HG03575 (cell line): Measurements from ENCODE around the gene GMPR.
A peak's percentile ranks its signal among the peaks of the same experiment; 100 is the strongest.

ENCODE experiments used
- ATAC-seq: cut with Tn5 transposase; IDR thresholded peaks from one replicate; pipeline ENCODE4 v1.9.1; 2021; ENCODE audit not compliant: unreplicated experiment, insufficient number of reproducible peaks, low FRiP score; ENCODE audit errors: extremely low read depth

The GMPR gene

DNA sequence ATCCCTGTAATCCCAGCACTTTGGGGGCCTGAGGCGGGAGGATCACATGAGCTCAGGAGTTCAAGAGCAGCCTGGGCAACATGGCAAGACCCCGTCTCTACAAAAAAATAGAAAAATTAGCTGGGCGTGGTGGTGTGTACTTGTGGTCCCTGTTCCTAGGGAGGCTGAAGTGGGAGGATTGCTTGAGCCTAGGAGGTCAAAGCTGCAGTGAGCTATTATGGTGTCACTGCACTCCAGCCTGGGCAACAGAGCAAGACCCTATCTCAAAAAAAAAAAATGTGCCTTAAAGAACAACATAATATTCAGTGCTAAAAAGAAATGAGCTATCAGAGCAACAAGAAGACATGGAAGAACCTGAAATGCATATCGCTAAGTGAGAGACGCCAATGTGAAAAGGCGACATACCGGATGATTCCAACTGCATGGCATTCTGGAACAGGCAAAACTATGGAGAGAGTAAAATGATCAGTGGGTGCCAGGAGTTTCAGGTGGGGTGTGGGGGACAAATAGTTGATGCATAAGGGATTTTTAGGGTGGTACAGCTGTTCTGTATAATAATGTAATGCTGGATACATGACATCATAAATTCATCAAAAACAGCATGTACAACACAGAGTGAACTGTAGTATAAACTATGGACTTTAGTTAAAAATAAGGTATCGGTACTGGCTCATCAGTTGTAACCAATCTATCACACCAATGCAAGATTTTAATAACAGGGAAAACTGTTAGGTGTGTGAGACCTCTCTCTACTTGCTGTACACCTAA lies 80.8 kb downstream of the GMPR start:
- no peak for ATAC-seq

DNA sequence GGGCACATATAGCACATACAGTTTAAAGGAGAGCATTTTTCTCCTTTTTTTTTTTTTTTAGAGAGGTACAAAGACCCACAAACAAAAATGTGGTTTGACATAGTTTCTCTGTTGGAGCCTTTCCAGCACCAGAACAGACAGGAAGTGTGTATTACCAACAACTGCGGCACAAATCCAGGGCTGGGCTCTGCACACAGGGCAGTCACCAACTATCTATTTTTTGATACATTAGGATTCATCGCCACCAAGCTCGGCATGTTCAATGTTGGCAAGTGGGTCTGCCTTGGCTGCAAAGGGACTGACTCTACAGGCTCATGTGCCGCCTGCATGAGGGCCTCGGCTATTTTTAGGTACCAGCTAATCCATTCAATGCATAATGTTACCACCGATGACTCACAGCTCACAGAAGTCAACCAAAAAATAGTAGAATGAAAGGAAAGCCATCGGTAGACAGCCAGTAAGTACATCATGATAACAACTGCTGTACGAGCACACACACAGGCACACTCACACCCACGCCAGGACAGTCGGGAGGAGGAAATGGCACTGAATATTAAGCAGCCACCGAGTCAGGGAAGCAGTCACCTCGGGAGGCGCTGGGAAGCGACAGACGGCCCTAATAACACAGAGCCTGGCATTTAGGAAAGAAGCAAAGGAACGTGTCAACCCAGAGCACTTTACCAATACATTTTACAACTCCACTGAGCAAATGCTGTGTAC lies 81.6 kb downstream of the GMPR start:
- no peak for ATAC-seq

DNA sequence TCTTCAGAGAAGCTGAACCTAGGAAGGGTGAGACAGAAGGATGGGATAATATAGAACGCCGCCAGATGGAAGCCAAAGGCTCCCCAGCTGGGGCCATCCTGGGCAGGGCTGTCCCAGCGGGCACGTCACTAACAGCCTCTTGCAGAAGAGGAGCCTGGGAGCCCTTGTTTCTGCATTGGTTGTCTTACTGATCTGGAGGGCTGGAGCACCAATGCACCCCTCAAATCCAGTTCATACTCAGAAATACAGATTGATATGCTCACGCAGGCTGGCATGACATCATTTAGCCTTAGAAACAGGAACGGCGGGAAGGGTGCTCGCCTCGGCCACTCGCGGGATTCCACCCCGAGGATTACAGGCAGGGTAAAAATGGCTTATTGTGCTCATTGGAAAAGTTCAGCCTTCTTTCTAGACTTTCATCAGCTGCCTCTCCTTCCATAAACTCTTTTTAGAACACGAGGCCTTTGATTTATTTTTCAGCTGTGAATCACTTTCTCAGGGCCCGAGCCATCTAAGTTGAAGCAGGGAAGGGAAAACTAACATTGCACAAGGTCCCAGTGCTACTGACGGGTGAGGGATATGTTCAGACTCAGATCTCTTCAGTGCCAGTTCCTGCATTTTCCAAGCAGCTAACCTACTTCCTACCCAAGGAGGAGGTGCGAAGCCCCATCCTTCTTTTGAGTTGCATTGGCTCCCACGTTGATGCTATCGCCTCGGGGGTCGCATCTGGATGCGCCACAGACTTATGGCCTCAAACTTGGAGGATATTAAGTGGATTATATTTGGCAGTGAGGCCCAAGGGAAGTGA lies 82.3 kb downstream of the GMPR start:
- ATAC-seq, result no peak

DNA sequence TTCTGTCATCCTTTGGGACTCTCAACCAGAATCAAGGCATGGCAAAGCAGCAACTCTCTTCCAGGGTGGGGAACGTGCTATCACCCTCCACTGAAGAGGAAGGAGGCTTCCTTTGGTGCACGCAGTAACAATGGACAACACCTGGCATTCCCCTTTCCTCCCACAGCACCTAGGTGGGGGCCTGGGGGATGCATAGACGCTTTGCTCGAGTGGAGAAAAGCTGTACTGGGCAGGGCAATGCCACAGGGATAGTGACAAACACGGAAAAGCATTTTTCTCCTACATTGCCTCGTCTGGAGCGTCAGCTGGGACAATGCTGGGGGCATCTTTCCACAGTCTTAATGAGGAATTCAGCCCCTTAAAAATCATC lies 82.9 kb downstream of the GMPR start:
- ATAC-seq, result no peak

DNA sequence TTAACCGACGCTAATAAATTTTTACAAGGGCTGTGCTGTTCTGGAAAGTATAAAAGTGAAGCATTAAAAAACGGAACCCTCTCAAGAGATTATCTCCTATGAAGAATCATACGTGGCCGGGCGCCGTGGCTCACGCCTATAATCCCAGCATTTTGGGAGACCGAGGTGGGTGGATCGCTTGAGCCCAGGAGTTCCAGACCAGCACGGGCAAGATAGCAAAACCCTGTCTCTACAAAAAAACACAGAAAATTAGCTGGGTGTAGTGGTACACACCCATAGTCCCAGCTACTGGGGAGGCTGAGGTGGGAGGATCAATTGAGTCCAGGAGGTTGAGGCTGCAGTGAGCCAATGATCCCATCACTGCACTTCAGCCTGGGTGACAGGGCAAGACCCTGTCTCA lies 83.4 kb downstream of the GMPR start:
- no peak for ATAC-seq

DNA sequence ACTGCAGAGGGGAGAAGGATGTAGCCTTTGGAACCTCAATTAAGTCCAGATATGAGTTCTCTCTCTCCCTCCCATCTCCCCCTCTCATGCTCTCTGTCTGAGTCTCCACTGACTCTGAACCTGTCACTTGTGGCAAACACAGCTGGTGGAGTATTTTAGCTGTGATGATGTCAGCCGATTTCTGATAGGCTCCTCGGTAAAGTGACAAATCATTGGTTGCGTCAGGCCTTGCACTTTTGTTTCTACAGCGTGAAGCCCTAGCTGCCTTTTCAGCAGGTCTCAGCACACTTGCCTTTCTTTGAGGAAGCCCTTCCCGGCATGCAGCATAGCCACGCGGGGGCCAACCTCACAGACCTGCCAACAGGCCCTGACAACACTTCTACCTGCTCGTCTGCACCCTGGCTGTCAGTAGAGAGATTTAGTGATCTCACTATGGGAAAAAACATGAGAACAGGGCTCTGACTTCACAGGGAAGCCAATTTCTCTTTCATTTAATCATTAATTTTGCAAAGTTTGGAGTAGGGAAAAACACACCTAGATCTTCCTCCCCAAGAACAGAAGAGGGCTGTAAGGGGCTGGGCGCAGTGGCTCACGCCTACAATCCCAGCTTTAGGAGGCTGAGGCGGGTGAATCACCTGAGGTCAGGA lies 84.4 kb downstream of the GMPR start:
- peak; percentile 49 for ATAC-seq

DNA sequence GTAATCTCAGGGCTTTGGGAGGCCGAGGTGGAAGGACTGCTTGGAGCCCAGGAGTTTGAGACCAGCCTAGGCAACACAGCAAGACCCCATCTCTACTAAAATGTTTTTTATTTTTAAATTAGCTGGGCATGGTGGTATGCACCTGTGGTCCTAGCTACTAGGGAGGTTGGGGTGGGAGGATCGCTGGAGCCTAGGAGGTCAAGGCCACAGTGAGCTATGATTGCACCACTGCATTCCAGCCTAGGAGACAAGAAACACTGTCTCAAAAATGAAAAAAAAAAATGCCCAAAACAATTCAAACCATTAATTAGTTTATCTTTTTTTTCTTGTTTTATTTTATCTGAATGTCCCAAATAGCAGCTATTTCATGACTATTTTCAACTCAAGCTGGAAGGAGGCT lies 85.8 kb downstream of the GMPR start:
- ATAC-seq, result no peak

DNA sequence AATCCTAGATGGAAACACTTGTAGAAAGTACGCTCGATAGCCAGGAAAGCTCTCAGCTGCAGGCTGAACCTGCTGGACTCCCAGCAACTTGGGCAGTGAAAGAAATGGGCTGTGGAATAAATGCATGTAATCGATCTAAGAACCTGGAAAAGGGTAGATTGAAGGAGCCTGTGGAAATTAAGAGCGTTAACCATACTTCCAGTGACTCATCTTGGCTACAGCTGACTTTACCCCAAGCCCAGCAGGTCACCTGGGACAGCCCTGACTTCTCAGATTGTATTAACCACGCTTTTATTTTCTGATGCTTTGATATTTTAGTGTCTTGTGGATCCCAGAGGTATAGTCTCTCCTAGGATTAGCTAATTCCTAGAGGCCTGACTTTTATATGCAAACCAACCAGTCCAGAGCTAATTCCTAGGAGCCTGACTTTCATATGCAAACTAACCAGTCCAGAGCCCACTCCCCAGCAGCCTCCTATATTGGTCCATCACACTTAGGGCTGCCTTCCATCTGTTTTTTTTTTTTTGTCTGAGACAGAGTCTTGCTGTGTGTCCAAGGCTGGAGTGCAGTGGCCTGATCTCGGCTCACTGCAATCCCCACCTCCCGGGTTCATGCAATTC lies 86.3 kb downstream of the GMPR start:
- no peak for ATAC-seq

DNA sequence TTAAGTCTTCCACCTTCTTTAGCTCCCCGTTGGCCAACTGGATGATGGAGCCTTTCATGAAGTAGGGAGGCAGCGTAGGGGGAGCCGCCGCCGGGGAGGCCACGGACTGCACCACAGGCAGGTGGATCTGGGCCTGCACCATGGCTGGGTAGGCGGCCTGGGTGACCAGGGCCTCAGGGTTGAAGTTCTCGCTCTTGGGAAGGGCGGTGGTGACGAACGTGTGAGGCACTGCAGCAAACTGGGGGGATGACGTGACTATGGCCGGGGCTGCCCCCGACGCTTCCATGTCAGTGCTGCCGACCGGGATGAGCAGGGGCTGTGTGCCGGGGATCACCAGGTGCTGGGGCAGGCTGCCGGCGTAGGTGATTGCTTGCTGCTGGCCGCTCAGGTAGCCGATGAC lies 88.1 kb downstream of the GMPR start:
- ATAC-seq, result no peak

DNA sequence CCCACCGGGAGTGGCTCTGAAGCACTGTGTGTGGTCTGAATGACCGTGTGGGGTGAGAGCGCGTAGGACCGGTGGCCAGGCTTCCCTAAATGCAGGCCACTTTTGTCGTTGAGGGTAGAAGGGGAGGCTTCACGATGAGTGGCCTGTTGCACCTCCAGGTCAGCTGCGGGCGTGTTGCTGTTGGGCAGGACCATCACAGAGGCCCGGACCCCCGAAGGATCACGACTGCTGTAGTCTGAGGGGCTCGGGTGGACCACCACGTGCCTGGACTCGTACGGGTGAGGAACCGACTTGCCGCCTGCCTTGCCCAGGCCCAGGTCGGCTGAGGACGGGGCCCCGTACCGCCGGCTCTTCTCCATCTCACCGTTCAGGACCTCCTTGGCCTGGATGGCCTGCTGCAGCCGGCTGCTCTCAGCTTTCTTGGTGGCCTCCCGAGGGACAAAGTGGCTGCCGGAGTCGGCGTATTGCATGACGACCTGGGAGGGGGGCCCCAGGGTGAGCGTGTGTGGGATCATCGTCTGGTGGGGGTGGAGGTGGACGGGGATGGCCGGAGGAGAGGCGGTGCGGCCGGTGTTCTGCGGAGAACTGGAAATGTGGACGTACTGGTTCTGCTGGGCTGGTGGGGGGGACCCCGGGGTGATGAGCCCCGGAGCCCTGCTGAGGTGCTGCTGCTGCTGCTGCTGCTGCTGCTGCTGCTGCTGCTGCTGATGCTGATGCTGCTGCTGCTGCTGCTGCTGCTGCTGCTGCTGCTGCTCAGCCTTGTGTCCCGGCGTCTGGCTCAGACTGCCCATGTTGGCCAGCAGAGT lies 88.8 kb downstream of the GMPR start:
- ATAC-seq, result no peak

DNA sequence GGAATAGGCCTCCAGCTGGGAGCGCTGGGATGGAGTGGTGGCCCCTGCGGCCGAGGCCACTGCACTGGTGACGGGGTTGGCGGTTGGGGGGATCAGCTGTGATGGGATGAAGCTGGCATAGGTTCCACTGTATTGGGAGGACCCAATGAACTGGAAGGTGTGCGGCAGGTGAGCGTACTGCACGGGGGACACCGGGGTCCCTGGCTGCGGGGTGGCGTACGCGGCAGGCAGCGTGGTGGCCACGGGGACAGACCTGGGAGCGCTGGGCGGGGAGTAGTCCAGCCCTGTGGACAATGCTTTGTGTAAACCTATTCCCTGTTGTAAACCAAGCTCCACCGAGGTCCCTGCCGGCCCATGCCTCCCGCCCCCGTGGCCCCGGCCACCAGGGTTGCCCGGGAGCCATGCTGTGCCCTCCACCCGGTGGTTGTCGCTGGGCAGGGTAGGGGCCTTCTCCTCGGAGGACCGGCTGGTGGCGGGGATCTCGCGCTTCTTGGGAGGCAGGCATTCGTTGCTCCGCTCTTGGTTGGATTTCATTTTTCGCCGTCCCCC lies 89.5 kb downstream of the GMPR start:
- ATAC-seq, result no peak

DNA sequence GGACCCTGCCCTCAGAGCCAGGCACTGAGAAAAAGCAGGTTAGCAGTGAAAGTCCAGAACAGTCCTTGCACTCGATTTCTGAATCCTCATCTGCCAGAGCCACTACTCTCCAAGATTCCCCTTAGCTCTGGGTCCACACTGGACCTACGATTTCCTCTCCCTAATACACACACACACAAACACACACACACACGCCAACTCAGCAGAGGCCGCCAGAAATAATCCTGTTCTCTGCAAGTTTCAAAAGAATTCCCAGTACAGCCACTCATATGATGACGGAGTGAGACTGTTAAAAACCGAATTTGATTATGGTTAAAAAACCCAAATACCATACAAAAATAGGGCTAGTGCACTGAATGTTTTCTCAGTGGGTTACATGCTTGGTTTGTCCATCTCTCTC lies 90.8 kb downstream of the GMPR start:
- no peak for ATAC-seq

DNA sequence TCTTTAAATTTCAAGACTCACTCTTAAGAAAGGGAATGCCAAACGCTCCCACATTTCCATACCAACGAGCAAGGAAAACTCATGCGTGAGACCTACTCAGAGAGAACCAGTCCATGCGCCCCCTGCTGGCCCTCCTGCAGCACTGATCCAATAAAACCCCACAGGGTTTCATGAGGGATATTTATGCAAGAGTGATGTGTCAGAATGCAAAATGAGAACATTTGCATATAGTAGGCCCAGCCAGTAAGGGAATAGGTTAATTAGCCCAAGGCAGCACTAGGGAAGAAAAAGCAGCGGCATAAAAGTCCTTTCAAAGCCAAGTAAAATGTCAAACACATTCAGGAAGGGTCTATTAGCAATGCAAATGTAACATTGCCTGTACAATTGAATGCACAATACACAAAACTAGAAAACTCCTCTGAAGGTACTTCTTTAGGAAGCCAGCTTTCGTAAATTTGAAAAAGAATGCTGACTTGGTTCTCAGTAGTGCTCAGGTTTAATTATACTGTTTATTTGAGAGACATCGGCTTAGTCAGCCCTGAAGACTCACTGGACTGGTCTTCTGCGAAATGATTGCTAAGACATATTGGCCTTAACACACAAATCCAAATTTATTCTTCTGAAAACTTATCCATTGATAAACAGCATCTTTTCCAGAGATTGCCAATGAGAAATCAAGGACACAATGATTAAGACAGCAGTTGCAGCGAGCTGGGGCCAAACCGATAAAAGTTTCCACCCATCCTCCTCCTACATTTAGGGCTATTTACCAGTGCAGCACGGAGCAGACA lies 93.2 kb downstream of the GMPR start:
- no peak for ATAC-seq

DNA sequence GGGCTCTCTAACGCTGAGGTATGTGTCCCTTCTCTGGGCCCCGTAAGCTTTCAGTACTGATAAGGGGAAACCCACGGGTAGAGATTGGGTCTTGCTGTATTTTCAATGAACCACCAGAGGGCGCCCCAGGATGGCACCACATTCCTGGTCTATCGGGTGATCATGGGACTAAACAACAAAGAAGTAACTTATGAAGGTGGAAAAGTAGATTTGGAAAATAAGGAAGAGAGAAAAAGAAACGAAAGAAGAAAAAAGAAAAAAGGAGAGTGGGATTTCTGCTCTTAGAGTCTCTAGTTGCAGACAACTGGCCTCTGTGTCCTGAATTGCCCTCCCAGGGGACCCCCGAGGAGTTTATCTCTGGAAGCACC lies 93.8 kb downstream of the GMPR start:
- peak; percentile 52 for ATAC-seq

DNA sequence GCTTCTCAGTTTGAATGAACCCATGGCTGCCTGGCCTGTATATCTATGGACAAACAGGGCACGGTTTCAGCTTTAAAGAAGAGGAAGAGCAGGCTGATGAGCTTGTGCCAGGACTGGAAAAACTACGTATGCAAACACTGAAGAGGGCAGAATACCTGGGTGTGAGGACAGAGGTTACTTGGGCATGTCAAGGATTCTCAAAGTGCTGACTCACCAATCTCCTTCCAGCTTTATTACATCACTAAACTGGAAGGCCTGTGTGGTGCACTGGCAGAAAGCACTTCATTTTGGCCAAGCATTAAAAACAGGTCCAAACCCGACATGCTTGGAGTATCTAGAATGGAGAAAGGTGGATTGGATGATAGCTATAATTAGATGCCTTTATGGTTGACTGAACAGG lies 95.2 kb downstream of the GMPR start:
- no peak for ATAC-seq

DNA sequence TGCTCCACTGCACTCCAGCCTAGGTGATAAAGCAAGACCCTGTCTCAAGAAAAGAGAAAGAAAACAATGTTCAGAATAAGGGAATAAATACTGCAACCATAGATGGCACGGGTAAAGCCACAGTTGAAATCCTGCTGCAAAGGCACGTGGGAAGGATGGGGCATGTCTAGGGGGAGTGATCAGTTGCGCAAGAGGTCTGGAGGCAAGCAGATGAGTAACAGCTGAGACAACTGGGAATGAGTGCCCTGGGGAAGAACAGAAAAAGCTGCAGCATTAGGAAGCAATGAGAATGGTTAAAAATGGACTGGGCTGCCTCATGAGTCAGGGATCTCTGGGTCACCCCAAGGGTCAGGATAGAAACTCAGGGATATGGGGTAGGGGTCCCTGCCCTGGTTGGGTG lies 96.3 kb downstream of the GMPR start:
- no peak for ATAC-seq

DNA sequence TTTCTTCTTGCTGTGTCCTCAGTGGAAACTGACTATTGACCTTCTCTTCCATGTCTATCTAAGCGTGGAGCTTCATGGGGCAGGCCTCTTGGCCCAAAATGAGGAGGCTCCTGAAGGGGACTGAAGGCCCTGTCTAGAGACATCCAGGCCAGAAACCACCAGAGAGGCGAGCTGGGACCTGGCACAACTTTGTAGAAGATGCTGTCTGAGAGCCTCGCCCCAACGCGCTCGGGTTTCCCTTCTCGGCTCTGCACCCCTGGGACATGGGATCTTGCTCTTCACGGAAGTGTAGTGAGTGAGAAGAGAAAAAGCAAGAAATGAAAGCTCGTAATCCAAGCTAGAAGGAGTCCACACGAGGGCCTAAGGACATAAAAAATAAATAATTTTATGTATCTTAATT lies 96.8 kb downstream of the GMPR start:
- ATAC-seq, result no peak
